NT2/D1 (cell line): Measurements from ENCODE around the gene RFTN1.

Experiments
- SUZ12 ChIP-seq: IDR thresholded peaks from 2 replicates; pipeline ENCODE4 v1.6.1; 2011; ENCODE audit not compliant: insufficient read length, insufficient read depth; ENCODE audit errors: extremely low read depth
- YY1 ChIP-seq: IDR thresholded peaks from 2 replicates; pipeline ENCODE4 v1.6.1; 2011; ENCODE audit not compliant: insufficient read length, insufficient read depth
- ZNF274 ChIP-seq: IDR thresholded peaks from 2 replicates; pipeline ENCODE4 v1.6.1; 2011; ENCODE audit warnings: mild to moderate bottlenecking, low read depth, low read length

GRCh38 chr3:16533928-16534574, 20.6 kb upstream of the RFTN1 start:
- TF ChIP-seq SUZ12 (no peak), ZNF274 (no peak), YY1 (no peak)
